Parathyroid adenoma (tissue), 2 donors: ENCODE measurements around the gene FMR1.

Source experiments
- H2AFZ ChIP-seq: fragments of 300-600 bp; sonication (generic); one replicate; pipeline ENCODE4 v1.7.0; 2017; ENCODE audit warnings: antibody characterized with exemption, mild to moderate bottlenecking
- H3K27ac ChIP-seq: fragments of 300-600 bp; sonication (generic); one replicate; pipeline ENCODE4 v1.7.0; 2017
- H3K27me3 ChIP-seq: fragments of 300-600 bp; sonication (generic); one replicate; pipeline ENCODE4 v1.7.0; 2017; ENCODE audit warnings: low read length; ENCODE audit not compliant: control insufficient read depth, insufficient read depth
- H3K36me3 ChIP-seq: fragments of 300-600 bp; sonication (generic); one replicate; pipeline ENCODE4 v1.7.0; 2017; ENCODE audit warnings: low read length; ENCODE audit not compliant: control insufficient read depth, insufficient read depth
- H3K4me1 ChIP-seq: fragments of 300-600 bp; sonication (generic); one replicate; pipeline ENCODE4 v1.7.0; 2017; ENCODE audit warnings: control low read depth
- H3K4me2 ChIP-seq: fragments of 300-600 bp; sonication (generic); one replicate; pipeline ENCODE4 v1.7.0; 2017; ENCODE audit warnings: low read length
- H3K4me3 ChIP-seq: fragments of 300-600 bp; sonication (generic); one replicate; pipeline ENCODE4 v1.7.0; 2017; ENCODE audit warnings: low read depth, low read length
- H3K79me2 ChIP-seq: fragments of 300-600 bp; sonication (generic); one replicate; pipeline ENCODE4 v1.7.0; 2017; ENCODE audit warnings: control low read depth
- H3K9ac ChIP-seq: fragments of 300-600 bp; sonication (generic); one replicate; pipeline ENCODE4 v1.7.0; 2017; ENCODE audit warnings: mild to moderate bottlenecking
- H3K9me3 ChIP-seq: fragments of 300-600 bp; sonication (generic); one replicate; pipeline ENCODE4 v1.7.0; 2017; ENCODE audit warnings: low read length; ENCODE audit not compliant: control insufficient read depth
- TF ChIP-seq, protein P1 (sequence below): fragments of 300-600 bp; sonication (generic); IDR thresholded peaks from one replicate; pipeline ENCODE4 v1.7.0; 2017; ENCODE audit warnings: antibody characterized with exemption, mild to moderate bottlenecking
- donor health status: primary hyperparathyroidism.

Gene FMR1

DNA sequence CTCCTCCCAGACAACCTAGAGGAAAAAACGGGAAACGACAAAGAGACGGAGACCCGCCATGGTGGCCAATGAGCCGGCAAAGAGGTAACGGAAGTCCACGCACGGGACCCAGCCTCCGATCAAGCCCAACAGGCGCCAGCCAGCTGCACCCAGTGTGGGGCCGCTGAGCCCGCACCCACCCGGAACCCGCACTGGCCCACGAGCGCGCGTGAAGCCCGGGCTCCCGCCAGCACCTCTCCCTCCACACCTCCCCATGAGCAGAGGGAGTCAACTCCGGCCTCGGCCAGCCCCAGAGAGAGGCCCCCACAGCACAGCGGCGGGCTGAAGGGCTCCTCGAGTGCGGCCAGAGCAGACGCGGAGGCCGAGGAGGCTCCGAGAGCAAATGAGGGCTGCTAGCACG lies 14.6 kb upstream of the FMR1 start:
- Histone ChIP-seq H2AFZ (no peak overlapping the region), H3K4me1 (no peaks in the 10 kb centered on the region), H3K4me3 (no peak overlapping the region), H3K27me3 (no peaks in the 10 kb centered on the region), H3K27ac (no peak overlapping the region), H3K9me3 (no peaks in the 10 kb centered on the region), H3K4me2 (no peak overlapping the region), H3K9ac (no peak overlapping the region), H3K36me3 (no peaks in the 10 kb centered on the region), H3K79me2 (no peaks in the 10 kb centered on the region)
- TF ChIP-seq, protein P1, sequence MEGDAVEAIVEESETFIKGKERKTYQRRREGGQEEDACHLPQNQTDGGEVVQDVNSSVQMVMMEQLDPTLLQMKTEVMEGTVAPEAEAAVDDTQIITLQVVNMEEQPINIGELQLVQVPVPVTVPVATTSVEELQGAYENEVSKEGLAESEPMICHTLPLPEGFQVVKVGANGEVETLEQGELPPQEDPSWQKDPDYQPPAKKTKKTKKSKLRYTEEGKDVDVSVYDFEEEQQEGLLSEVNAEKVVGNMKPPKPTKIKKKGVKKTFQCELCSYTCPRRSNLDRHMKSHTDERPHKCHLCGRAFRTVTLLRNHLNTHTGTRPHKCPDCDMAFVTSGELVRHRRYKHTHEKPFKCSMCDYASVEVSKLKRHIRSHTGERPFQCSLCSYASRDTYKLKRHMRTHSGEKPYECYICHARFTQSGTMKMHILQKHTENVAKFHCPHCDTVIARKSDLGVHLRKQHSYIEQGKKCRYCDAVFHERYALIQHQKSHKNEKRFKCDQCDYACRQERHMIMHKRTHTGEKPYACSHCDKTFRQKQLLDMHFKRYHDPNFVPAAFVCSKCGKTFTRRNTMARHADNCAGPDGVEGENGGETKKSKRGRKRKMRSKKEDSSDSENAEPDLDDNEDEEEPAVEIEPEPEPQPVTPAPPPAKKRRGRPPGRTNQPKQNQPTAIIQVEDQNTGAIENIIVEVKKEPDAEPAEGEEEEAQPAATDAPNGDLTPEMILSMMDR, result no peak

DNA sequence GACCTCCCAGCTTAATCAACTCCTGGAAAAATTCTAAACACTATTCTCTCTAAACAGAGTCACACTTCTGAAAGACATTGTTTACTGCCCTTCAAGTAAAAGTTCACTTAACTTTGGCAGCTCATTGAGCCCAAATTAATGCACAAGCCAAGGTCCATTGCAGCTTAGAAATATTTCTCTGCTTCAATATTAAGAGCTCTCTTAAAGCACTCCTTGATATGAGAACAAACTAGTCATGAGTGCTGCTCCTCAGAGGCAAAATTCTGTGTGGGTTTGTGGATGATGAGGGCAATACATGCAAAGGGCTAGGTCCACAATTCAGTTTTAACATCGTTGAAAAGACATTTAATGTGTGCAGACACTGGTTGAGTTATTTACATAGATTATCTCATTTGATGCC lies 12.8 kb upstream of the FMR1 start:
- Histone ChIP-seq H3K4me1 (no peaks in the 10 kb centered on the region), H3K36me3 (no peaks in the 10 kb centered on the region), H3K9me3 (no peaks in the 10 kb centered on the region), H3K9ac (no peak overlapping the region), H3K4me2 (no peak overlapping the region), H3K4me3 (no peak overlapping the region), H3K27me3 (no peaks in the 10 kb centered on the region), H3K27ac (no peak overlapping the region), H2AFZ (no peak overlapping the region), H3K79me2 (no peaks in the 10 kb centered on the region)
- TF ChIP-seq, protein P1, result no peak

DNA sequence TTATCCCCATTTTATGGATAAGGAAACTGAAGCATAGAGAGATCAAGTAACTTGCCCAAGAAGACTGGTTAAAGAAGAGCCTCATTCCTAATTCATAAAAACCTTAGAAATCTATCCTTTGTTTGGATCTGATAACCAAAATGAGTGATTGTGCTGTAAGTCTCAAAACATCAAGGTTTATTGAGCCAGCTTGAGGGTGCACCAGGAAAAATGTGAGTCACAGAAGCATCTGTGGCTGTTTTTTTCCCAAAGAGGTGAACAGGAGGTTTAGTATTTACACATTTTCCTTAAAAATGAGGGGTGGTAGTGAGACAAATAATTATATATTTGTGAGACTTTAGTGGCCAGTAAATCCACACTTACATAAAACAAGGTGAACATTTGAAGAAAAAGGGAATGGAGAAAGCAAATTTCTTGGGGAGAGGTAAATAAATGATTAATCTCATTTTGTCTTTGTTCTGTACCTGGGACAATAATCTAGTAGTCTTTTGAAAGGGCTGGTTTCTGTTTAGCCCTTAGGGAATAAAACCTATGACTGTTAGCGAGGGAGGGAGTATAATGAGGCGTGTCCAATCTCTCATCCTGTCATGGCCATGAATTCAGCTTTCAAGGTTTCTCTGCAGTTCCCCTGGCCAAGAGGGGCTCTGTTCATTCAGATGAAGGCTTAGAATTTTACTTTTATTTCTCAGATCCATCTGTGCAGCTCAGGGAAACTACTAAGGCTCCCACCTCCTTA lies 12.2 kb upstream of the FMR1 start:
- Histone ChIP-seq H3K9ac (no peak overlapping the region), H3K36me3 (no peaks in the 10 kb centered on the region), H3K27me3 (no peaks in the 10 kb centered on the region), H2AFZ (no peak overlapping the region), H3K9me3 (no peaks in the 10 kb centered on the region), H3K27ac (no peak overlapping the region), H3K79me2 (no peaks in the 10 kb centered on the region), H3K4me2 (no peak overlapping the region), H3K4me1 (no peaks in the 10 kb centered on the region), H3K4me3 (no peak overlapping the region)
- TF ChIP-seq, protein P1, result no peak

DNA sequence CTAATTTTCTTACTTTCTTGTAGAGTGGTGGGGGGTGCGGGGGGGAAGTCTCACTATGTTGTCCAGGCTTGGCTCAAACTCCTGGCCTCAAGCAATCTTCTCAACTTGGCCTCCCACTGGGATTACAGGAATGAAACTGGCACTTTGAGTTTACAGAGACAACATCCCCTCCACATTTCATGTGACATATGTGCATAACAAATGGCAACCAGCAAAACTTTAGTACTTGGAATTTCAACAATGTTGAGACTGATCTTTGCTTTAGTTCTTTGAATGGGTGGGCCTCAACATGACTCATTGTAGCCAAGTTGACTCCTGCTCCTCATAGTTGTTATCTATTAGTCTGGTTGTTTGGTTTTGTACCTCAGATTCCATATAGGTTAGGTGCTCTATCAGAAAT lies 11.4 kb upstream of the FMR1 start:
- H3K27me3 ChIP-seq, result no peaks in the 10 kb centered on the region
- no peaks in the 10 kb centered on the region for H3K36me3 ChIP-seq
- no peak overlapping the region for H3K4me3 ChIP-seq
- H3K9ac ChIP-seq, result no peak overlapping the region
- H3K79me2 ChIP-seq, result no peaks in the 10 kb centered on the region
- H3K9me3 ChIP-seq, result no peaks in the 10 kb centered on the region
- no peak overlapping the region for H3K27ac ChIP-seq
- H2AFZ ChIP-seq, result no peak overlapping the region
- no peak overlapping the region for H3K4me2 ChIP-seq
- H3K4me1 ChIP-seq, result no peaks in the 10 kb centered on the region
- TF ChIP-seq, protein P1, result no peak
